K562 (cell line): ENCODE measurements around the gene PIM3. TPM values are rescaled to one million over a fixed set of nuclear protein-coding genes. Genes with fewer than 3 reads are reported as not detected.

Experiments used
- E4F1 ChIP-seq: fragments of 250-450 bp; sonication (Bioruptor Pico); IDR thresholded peaks from 2 replicates; pipeline ENCODE4 v1.5.0; 2021; ENCODE audit warnings: mild to moderate bottlenecking, borderline replicate concordance
- HLTF ChIP-seq: fragments of 450-650 bp; IDR thresholded peaks from 2 replicates; pipeline ENCODE4 v1.6.1; 2016
- MCM2 ChIP-seq: fragments of 450-650 bp; IDR thresholded peaks from 2 replicates; pipeline ENCODE4 v1.6.1; 2017; ENCODE audit warnings: low read depth, mild to moderate bottlenecking
- NCOA6 ChIP-seq: fragments of 450-650 bp; IDR thresholded peaks from 2 replicates; pipeline ENCODE4 v1.6.1; 2017; ENCODE audit warnings: mild to moderate bottlenecking
- NEUROD1 ChIP-seq: fragments of 150-350 bp; IDR thresholded peaks from 2 replicates; pipeline ENCODE4 v1.6.1; 2014; ENCODE audit warnings: borderline replicate concordance, low read length, low read depth; ENCODE audit not compliant: partially characterized antibody
- REST ChIP-seq, 2 experiments: fragments of 450-650 bp; formaldehyde crosslinking in 1 of 2; IDR thresholded peaks; 2 replicates each; pipeline versions ENCODE4 v1.4.0 to v1.6.1; 2014 to 2020; ENCODE audit warnings: mild to moderate bottlenecking in 2 of 2, borderline replicate concordance in 1 of 2, low read depth in 1 of 2
- VEZF1 ChIP-seq: fragments of 200-800 bp; sonication (Bioruptor generic); IDR thresholded peaks from 2 replicates; pipeline ENCODE4 v1.6.1; 2017; ENCODE audit warnings: missing genetic modification characterization, missing compliant biosample characterization
- ZBTB33 ChIP-seq: sonication (generic); formaldehyde crosslinking; IDR thresholded peaks from 2 replicates; pipeline ENCODE4 v1.8.1; 2023; ENCODE audit warnings: mild to moderate bottlenecking, missing genetic modification reagents
- ZNF133 ChIP-seq: fragments of 250-450 bp; sonication (Bioruptor Pico); IDR thresholded peaks from 2 replicates; pipeline ENCODE4 v1.4.0; 2020; ENCODE audit warnings: mild to moderate bottlenecking
- ZNF197 ChIP-seq: fragments of 200-800 bp; sonication (Bioruptor generic); IDR thresholded peaks from 2 replicates; pipeline ENCODE4 v1.6.1; 2016; ENCODE audit warnings: low read depth, missing genetic modification characterization, missing compliant biosample characterization
- polyA plus RNA-seq, 8 experiments: library from polyadenylated mRNA; depleted of rRNA in 4 of 8; stranded (reverse) in 5 of 8; unstranded in 3 of 8; fragments of >200 nt; fragmentation: Nextera tagmentation in 2 of 8; fragmentation: Illumina TruSeq in 1 of 8; extraction: Ambion mirVana in 2 of 8; extraction: Trizol in 1 of 8; gene quantifications; 2 replicates each; pipeline versions ENCODE4 v1.2.1 to v1.2.3, GENCODE V29; 2011 to 2014; ENCODE audit warnings: inconsistent platforms in 1 of 8, missing spikeins in 1 of 8
- total RNA-seq, 7 experiments: library from RNA; depleted of rRNA in 6 of 7; stranded (reverse); fragments of >200 nt in 6 of 7; fragmentation: Illumina TruSeq in 2 of 7; extraction: Trizol in 2 of 7; gene quantifications; 2 replicates each; pipeline versions ENCODE4 v1.2.1 to v1.2.3, GENCODE V29; 2011 to 2021; ENCODE audit warnings: low replicate concordance in 1 of 7

PIM3 gene
- total and polyA plus RNA-seq, 9 of the 15 experiments (the other 6 are each of a cell fraction or from before 2014, with no cell fraction given), result 0.24 to 40.5 (median 5.3) TPM

- TF ChIP-seq E4F1, result no peak
- TF ChIP-seq NEUROD1, result no peak
- TF ChIP-seq VEZF1, result no peak
- no peak for TF ChIP-seq MCM2
- TF ChIP-seq ZBTB33, result peak; percentile 56; the same call in 1 of the 2 replicates
- TF ChIP-seq ZNF133 (CRISPR knock-in tag), result no peak
- TF ChIP-seq ZNF197 (CRISPR knock-in tag), result no peak
- TF ChIP-seq NCOA6, result no peak
- TF ChIP-seq REST (IDR thresholded peaks at IDR 0.05; ENCODE audit: borderline replicate concordance), result no peak
- TF ChIP-seq REST (CRISPR knock-in tag; IDR thresholded peaks at IDR 0.05; ENCODE audit: low read depth), result no peak
- TF ChIP-seq HLTF, result no peak
These were observed 31.9 kb upstream of the PIM3 start (continued) for GRCh38 chr22:49928555-49929210.
